Middle frontal gyrus (tissue), 1 donor: Measurements from ENCODE around the gene KCNK7.

Source experiments
- DNase-seq: peaks from one replicate; pipeline ENCODE4 v3.0.0-alpha.2; 2015; ENCODE audit warnings: low spot score; ENCODE audit errors: extremely low spot score

Gene KCNK7

DNA sequence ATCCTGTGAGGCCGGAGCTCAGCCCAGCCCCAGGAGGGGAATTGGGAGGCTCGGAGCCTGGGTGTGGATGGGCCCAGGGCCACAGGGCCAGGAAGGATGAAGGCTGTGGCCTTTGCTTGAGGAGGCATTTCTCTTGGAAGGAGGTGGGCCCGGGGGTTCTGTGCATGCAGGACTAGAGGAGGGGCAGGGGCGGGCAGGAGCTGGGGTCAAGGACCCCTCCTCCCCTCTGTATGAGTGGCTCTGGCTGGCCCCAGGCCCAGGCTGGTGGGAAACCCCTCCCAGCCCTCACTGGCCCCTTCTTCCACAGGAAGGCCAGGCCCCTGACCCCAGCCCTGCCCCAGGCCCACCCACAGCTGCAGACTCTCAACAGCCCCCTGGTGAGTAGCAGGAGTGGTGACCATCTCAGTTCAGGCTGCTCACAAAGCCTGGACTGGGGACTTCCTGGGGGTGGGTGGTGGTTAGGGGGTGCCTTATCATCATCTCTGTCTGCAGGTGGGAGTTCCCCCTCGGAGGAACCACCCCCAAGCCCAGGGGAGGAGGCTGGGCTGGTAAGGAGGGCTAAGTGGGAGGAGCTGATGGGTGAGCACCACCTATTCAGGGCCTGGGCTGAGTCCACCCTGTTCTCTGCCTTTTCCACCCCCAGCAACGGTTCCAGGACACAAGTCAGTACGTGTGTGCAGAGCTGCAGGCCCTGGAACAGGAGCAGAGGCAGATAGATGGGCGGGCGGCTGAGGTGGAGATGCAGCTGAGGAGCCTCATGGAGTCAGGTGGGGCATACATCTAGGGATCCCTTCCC, 6.0 kb downstream of the KCNK7 start:
- DNase-seq: no peak

DNA sequence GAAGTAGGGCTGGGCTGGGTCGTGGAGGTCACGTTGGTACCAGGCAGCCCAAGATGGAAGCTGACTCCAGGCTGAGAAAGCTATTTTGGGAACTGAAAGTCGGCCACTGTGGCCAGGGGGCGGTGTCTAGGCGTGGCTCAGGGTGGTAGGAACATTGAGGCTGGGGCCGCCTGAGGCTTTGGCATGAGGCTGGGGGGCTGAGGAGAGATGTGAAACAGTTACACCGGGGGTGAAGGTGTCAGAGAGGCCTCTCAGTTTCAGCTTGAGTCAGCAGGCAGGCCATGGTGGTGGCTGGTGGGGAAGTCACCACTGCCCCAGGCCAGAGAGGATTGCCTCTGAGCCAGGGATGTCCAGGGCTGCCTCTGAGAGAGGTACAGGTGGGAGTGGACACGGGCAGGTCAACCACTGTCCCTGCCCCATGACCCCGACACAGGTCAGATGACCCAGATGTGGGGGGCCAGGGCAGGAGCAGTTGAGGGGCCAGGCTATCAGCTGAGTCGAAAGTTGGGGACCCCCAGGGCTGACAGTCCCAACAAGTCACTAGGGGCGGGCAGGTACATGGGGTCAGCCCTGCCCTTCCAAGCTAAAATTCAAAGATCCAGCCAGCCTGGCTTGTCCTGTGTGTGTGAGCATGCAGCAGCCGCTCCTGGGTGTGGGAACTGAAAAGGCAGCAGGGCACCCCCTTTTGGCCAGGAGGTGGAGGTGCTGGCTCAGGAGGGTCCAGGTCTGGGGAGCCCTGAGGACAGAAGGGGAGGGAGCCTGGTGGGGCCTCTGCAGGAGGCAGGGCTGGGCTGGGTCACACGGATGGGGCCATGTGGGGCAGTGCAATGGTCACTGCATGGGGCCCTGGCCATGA, 7.2 kb downstream of the KCNK7 start:
- no peak for DNase-seq

DNA sequence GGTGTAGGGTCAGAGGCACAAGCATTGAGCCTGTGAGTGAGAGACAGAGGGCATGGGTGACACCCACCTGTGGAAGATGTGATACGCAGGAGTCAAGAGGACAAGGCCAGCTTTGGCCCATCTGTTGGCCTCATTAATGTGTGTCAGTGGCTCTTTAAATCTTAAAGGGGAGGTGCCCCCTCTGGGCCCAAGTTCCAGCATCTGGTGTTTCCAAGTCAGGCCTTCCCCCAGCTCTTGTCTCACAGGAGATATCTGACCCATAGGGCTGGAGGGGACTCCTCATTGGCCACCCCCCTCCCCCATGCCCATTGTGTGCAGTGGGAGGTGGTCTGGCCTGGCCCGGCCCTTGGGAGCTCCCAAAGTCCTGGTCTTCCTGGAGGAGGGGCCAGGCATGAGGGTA, 8.9 kb downstream of the KCNK7 start:
- no peak for DNase-seq

DNA sequence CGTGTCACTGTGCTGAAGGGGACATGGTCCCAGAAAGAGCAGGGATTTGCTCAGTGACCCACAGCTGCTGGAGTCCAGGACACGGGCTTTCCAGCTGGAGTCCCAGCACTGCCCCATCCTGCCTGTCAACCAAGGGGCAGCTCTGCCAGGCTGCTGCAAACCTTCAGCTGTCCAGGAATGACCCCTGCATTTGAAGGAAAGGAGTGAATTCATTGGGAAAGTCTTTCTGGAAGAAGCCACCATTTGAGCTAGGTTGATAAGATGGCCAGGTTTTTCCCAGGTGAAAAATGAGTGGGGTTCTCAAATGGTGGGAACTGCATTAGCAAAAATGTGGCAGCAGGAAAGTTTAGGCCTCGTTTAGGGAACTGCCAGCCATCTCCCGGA, 9.4 kb downstream of the KCNK7 start:
- DNase-seq: no peak

DNA sequence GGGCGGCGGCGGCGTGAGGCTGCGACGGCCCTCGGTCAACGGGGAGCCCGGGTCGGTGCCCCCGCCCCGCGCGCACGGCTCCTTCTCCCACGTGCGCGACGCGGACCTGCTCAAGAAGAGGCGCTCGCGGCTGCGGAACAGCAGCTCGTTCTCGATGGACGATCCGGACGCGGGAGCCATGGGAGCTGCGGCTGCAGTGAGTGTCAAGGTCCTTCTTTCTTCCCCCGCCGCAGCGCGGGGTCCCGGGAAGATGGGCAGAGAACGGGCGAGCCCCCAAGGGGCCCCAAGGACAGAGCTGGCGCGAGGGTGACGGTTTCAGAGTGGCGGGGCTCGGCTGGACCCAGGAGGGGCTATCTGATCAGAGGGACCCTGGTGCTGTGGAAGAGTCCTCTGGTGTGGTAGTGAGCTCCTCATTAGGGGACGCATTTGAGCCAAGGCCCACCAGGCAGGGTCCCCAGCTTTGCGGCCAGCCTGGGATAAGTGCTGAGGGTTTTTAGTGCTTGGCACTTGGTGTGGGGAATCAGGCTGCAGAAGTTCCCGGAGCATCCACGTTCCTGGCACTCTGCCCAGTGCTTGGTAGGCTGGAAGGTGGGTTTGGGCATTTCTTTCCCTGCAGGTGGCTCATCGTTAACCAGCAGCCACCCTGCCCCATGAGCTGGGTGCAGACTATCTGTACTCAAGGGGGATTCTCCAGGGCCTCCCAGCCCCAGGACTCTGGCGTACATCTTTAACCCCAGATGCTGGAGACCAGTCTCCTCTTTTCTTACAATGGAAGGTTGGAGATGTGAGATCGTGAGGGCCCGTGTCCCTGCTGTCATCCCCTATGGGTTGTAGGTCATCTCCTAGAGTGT, 10.0 kb downstream of the KCNK7 start:
- no peak for DNase-seq

DNA sequence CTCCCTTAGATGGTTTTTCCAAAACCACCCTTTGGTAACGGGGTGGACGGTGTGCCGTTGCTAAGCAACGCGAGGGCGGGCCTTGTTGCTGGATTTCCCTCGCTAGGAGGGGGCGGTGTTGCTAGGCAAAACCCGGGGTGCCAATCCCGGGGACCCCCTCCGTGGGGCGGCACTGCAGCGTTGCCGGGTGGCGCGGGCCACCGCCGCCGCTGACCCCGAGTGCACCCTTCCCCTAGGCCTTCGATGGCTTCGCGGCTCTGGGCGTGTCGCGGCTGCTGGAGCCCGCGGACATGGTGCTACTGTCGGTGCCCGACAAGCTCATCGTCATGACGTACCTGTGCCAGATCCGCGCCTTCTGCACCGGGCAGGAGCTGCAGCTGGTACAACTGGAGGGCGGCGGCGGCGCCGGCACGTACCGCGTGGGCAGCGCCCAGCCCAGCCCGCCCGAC, 10.9 kb downstream of the KCNK7 start:
- no peak for DNase-seq

DNA sequence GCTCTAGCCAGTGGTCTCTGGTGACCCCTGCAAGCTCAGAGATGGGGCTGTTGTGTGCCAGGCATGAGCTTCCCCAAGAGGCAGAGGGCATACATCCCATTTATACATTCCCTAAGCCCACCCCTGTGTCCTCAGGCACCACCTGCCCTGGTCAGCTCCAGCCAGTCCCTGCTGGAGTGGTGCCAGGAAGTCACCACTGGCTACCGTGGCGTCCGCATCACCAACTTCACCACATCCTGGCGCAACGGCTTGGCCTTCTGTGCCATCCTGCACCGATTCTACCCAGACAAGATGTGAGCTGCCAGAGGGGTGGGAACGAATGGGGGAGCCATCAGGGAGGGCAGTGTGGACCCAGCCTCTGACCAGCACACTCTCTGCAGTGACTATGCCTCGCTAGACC, 11.5 kb downstream of the KCNK7 start:
- DNase-seq: no peak

DNA sequence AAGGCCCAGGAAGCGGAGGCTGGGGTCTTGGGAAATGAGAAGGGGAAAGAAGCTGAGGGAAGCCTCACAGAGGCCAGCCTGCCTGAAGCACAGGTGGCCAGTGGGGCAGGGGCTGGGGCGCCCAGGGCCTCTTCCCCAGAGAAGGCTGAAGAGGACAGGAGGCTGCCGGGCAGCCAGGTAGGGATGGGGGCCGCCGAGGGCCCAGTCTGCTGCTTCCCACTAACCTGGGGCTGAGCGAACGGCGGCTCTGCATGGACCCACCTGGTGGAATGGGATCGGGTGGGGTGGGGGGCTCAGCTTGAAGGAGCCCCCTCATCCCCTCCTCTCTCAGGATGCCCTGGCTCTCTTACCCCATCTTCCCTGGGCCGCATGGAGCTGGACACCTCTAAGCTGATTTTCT, 12.0 kb downstream of the KCNK7 start:
- no peak for DNase-seq

DNA sequence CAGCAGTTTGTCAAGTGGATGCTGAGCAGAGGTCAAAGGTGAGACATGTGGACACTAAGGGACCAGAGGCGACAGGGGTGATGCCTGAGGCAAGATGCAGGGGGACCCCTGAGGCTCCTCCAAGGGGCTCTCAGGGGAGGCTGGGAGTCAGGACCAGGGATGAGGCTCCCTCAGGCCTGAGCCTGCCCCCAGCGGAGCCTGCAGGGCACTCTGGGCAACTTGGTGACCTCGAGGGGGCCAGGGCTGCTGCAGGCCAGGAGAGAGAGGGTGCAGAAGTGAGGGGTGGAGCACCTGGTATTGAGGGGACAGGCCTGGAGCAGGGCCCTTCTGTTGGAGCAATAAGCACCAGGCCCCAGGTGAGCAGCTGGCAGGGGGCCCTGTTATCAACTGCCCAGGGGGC, 13.7 kb downstream of the KCNK7 start:
- DNase-seq: no peak

DNA sequence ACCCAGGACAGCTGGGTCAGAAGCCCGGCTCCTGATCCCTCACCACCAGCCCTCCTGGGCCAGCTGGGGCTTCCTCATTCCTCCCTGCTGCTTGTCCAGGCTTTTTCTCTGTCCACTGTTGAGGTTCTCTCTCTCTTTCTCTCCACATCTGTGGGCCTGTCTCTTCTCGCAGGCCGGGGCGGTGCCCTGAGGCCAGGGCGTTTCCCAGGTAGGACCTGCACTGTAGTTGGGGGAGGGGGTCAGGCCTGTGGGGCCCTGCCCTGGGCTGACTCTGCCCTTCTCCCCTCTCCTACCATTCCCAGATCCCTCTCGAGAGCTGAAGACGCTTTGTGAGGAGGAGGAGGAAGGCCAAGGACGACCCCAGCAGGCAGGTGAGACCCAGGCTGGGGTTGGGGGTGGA, 14.8 kb downstream of the KCNK7 start:
- DNase-seq: no peak

DNA sequence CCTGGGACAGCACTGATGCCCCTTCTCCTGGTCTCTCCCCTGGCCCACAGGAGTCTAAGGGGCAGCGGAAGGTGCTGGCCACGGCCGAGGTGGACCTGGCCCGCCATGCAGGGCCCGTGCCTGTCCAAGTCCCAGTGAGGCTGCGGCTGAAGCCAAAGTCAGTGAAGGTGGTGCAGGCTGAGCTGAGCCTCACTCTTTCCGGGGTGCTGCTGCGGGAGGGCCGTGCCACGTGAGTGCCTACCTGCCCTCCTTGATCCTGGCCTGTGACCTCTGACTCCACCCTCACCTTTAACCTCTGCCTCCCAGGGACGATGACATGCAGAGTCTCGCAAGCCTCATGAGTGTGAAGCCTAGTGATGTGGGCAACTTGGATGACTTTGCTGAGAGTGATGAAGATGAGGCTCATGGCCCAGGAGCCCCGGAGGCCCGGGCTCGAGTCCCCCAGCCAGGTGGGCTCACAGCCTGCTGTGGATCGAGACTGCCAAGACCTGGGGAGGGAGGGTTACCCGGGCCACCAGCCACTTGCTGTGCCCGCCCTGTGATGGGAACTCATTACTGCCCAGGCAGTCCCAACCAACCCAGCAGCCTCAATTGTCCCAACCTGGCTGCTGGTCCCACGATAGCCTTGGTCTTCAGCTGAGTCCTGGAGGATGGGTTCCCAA, 15.4 kb downstream of the KCNK7 start:
- DNase-seq: no peak

DNA sequence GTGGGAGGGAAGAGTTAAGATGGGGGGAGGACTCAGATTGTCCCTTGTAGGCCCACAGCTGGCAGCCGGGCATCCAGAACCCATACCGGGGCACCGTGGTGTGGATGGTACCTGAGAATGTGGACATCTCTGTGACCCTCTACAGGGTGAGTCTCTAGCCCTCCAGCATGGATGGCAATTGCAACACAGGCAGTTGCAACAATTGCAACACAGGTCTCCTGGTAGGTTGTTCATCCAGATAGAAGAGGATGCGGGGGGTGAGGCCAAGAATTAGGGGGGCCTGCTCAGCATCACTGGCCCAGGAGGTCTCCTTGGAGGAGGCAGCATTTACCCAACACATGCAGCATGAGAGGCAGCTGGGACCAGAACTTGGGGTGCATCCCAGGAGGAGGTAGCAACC, 16.3 kb downstream of the KCNK7 start:
- DNase-seq: no peak

DNA sequence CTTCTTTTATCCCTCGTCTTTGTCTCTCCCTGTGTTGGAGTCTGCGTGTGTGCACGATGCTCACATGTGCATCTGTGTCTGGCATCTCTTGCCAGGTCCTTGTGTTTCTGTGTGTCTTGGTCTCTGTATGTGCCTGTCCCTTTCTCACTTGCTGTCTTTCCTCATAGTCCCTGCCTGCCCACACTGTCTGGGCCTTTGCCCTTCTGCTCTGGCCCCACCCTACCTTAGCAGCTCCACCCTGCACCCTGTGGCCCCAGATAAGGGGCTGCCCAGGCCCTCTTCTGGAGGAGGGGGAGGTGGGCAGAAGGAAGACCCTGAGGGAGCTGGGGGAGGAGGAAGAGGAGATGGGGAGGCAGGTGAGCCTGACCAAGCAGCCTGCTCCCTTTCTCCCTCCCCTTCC, 16.9 kb downstream of the KCNK7 start:
- DNase-seq: no peak

DNA sequence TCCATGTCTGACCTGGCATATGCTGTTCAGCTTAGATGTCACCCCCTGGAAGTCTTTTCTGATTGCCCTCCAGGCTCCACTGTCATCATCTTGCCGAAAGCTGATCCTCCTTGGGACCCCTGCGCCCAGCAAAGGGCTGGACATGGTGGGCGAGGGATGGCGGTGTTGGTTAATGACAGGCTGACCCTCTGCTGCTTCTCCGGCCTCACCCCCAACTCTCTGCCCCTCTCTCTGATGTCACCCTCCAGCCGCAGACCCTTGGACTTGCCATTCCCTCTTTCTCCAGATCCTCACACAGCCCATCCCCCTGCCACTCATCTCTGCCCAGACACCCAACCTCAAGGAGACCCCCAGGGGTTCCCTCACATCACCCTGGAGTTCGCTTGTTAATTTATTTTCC, 17.5 kb downstream of the KCNK7 start:
- no peak for DNase-seq

DNA sequence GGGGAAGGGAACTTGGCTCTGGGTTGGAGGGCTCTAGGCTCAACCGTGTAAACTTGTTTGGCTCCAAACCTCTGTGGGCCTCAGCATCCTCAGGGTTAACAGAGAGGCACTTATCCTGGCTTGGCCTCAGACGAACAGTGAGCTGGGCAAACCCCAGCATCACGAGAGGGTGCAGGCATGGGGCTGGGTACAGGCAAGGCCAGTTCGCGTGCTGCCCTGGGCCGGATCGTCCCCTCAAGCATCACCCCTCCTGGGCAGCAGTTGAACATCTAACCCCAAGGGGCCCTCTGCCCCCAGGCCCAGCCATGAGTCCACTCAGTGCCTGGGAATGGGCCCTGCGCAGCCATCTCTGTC, 17.9 kb downstream of the KCNK7 start:
- DNase-seq: no peak

DNA sequence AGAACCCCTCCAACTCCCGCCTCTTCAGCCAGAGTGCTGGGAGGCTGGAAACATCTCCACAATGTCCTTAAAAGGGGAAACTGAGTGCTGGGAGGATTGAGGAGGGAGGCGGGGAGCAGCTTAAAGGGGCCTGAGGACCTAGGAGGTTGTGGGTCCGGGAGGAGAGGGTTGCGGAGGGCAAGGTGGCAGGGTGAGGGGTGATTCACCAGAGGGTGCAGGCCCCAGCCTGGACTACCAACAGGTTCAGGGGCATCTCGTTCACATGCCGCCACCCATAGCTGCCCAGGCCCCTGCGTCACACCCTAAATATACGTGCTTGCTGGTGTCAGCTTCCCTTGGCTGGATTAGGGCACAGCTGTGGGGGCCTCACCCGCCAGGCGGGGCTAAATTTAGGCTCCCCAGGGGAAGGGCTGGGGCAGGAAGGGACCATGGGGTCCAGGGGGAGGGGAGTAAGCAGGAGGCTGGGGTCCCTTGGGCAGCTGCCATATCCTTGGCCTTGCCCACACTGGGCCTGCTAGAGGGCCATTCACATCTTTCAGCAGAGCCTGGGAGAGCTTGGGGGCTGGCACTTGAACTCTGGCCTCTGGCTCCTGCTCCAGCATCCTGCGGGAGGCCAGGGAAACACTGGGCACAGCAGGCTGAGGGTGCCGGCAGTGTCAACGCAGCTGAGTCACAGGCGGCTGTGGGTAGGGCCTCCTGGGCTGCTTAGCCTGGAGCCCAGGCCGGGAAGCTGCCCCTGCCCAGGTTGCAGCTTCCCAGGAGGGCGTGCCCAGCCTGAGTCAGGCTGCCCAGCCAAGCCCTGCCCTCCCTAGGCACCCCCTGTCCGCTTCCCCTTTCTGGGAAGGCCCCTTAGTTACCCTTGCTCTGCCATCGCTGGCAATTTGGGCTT, 18.5 kb downstream of the KCNK7 start:
- DNase-seq: no peak

DNA sequence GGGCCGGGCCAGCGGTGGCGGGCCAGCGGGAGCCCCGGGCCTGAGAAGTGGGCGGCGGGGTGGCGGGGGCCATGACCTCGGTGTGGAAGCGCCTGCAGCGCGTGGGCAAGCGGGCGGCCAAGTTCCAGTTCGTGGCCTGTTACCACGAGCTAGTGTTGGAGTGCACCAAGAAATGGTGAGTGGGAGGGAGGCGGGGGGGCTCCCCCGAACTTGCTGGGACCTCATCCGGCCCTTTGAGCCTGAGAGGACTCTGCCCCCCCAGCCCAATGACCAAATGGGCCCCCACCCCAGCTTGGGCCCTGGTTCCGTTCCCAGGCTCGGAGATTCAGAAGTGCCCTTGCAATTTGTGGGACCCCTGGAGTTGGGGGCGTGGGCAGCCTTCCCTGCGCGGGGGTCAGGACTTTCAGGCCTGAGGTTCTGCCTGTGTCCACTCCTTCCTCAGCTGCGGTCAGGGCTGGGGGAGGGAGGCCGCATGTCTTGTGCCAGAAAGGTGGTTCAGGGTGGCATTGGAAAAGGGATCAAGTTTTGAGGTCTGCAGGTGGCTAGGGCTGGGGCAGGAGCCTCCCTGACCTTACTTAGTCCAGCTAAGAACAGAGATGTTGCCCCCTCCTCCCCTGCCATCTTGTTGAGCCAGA, 19.3 kb downstream of the KCNK7 start:
- no peak for DNase-seq

DNA sequence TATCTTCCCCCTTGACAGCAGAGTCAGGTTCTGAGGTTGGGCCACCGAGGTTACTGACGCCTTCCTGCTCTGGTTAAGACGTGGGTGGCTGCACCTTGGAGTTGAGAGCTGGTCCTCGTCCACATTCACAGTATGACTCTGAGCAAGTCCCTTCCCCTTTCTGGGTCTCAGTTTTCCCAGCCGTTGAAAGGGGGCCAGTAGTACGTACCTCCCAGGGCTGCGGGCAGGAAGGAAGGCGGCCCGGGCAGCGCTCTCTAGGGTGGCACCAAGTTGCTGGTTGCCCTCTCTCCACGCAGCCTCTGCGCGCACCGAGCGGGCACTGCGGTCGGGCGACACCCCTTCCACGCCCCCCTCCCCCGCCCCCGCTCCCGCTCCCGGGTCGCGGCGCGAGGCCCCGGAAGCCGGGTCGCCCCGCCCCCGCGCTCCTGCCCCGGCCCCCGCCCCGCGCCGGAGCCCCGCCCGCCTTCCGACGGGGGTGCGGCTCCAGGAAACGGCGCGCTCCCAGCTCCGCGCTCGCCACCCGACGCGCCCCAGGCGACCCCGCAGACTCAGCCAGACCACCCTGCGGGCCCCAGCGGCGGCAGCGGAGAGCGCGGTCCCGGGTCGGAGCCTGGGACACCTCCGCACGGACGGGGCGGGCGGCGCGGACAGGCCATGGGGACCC, 19.9 kb downstream of the KCNK7 start, which contains the start of gene EHBP1L1:
Gene EHBP1L1, plus strand, starts transcription at position 486 of the 664 bp plus-strand sequence. CDS start 250 bp downstream, outside the sequence.
- DNase-seq: no peak
